KMS-11 (cell line): ENCODE measurements around the gene MEIOSIN.
"Not testable (repeated sequence)": the region's sequence is repeated elsewhere in the genome, so short reads cannot be mapped to it uniquely, and the experiment has no call there.

Experiments
- H2AFZ ChIP-seq: fragments of 200-600 bp; sonication (generic); 2 replicates; pipeline ENCODE4 v1.6.1; 2016; ENCODE audit warnings: antibody characterized with exemption, mixed run types, low read depth
- H3K27ac ChIP-seq: fragments of 200-600 bp; sonication (generic); 2 replicates; pipeline ENCODE4 v1.6.1; 2016; ENCODE audit warnings: mild to moderate bottlenecking, mixed run types
- H3K27me3 ChIP-seq: fragments of 200-600 bp; sonication (generic); 2 replicates; pipeline ENCODE4 v1.6.1; 2017; ENCODE audit warnings: mild to moderate bottlenecking, low read depth, mixed run types, moderate library complexity; ENCODE audit not compliant: insufficient read depth
- H3K36me3 ChIP-seq: fragments of 200-600 bp; sonication (generic); 2 replicates; pipeline ENCODE4 v1.6.1; 2017; ENCODE audit warnings: mild to moderate bottlenecking, mixed run types; ENCODE audit not compliant: insufficient read depth
- H3K4me1 ChIP-seq: fragments of 200-600 bp; sonication (generic); 2 replicates; pipeline ENCODE4 v1.6.1; 2016; ENCODE audit warnings: mild to moderate bottlenecking, low read depth, mixed run types; ENCODE audit not compliant: poor library complexity, severe bottlenecking
- H3K4me2 ChIP-seq: fragments of 200-600 bp; sonication (generic); 2 replicates; pipeline ENCODE4 v1.7.0; 2016; ENCODE audit warnings: mild to moderate bottlenecking, mixed run types
- H3K4me3 ChIP-seq: fragments of 200-600 bp; sonication (generic); IDR thresholded peaks from 2 replicates; pipeline ENCODE4 v1.6.1; 2017; ENCODE audit warnings: low read depth, low read length, mixed read lengths; ENCODE audit not compliant: insufficient read depth
- H3K79me2 ChIP-seq: fragments of 200-600 bp; sonication (generic); 2 replicates; pipeline ENCODE4 v1.6.1; 2016; ENCODE audit warnings: low read depth, mixed run types; ENCODE audit not compliant: insufficient read depth
- H3K9ac ChIP-seq: fragments of 200-600 bp; sonication (generic); 2 replicates; pipeline ENCODE4 v1.6.1; 2016; ENCODE audit warnings: mild to moderate bottlenecking, mixed run types
- H4K20me1 ChIP-seq: fragments of 200-600 bp; sonication (generic); 2 replicates; pipeline ENCODE4 v1.6.1; 2016; ENCODE audit warnings: mild to moderate bottlenecking, mixed run types; ENCODE audit not compliant: insufficient read depth
- TF ChIP-seq, protein P1 (sequence below): fragments of 200-600 bp; sonication (generic); conservative IDR thresholded peaks from 2 replicates; pipeline ENCODE4 v1.6.1; 2017; ENCODE audit warnings: low read depth, mild to moderate bottlenecking, antibody characterized with exemption, low read length, moderate library complexity, mixed read lengths

Gene MEIOSIN

DNA sequence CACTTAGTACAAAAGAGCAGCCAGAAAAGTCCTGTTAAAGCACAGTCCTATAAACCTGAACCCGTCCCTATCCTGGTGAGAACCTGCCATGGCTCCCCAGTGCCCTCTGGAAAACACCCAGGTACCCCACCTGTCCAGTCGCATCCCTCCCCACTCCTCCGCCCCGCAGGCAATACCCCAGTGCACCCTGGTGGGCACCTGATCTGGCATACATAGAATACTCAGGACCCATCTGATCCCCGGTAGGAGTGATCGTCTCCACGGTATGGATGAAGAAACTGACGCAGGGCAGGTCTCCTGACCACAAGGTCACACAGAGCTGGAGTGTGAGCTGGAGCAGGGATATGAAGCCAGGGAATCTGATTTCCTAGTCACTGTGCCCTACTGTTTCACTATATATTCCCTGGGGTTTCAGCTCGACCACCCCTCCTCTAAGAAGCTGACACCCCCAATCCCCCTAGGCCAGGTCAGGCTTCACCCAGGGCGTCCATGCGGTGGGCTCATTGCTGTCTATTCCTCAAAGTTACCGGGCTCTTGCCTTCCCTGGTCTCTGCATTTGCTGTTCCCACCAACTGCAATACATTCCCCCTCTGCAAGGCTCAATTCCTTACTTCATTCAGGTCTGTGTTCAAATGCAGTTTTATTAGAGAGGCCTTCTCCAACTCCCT, 15.1 kb upstream of the MEIOSIN start:
- H3K27me3 ChIP-seq: no peaks in the 10 kb centered on the region
- H2AFZ ChIP-seq: no peak overlapping the region
- TF ChIP-seq, protein P1, sequence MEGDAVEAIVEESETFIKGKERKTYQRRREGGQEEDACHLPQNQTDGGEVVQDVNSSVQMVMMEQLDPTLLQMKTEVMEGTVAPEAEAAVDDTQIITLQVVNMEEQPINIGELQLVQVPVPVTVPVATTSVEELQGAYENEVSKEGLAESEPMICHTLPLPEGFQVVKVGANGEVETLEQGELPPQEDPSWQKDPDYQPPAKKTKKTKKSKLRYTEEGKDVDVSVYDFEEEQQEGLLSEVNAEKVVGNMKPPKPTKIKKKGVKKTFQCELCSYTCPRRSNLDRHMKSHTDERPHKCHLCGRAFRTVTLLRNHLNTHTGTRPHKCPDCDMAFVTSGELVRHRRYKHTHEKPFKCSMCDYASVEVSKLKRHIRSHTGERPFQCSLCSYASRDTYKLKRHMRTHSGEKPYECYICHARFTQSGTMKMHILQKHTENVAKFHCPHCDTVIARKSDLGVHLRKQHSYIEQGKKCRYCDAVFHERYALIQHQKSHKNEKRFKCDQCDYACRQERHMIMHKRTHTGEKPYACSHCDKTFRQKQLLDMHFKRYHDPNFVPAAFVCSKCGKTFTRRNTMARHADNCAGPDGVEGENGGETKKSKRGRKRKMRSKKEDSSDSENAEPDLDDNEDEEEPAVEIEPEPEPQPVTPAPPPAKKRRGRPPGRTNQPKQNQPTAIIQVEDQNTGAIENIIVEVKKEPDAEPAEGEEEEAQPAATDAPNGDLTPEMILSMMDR: no peak
- no peaks in the 10 kb centered on the region for H4K20me1 ChIP-seq
- no peak overlapping the region for H3K4me3 ChIP-seq
- H3K4me2 ChIP-seq: peak overlapping the region; percentile 70
- H3K4me1 ChIP-seq: peaks cover 29% of the 10 kb centered on the region
- H3K79me2 ChIP-seq: peaks cover 36% of the 10 kb centered on the region; the same call in 1 of the 2 replicates
- H3K9ac ChIP-seq: peak overlapping the region; percentile 49; the same call in 1 of the 2 replicates
- peaks cover 2% of the 10 kb centered on the region; the same call in 1 of the 2 replicates for H3K36me3 ChIP-seq
- peak overlapping the region; percentile 48 for H3K27ac ChIP-seq

DNA sequence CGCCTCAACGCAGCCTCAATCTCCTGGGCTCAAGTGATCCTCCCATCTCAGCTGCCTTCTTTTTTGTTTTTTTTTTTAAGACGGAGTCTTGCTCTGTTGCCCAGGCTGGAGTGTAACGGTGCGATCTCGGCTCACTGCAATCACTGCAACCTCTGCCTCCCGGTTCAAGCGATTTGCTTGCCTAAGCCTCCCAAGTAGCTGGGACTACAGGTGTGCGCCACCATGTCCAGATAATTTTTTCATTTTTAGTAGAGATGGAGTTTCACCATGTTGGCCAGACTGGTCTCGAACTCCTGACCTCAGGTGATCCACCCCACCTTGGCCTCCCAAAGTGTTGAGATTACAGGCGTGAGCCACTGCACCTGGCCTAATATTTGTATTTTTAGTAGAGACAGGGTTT, 13.2 kb upstream of the MEIOSIN start:
- not testable (repeated sequence) for H3K9ac ChIP-seq, H3K36me3 ChIP-seq, H4K20me1 ChIP-seq, H3K4me3 ChIP-seq, H2AFZ ChIP-seq, H3K27me3 ChIP-seq, H3K4me2 ChIP-seq, H3K27ac ChIP-seq
- Histone ChIP-seq H3K4me1 (peaks cover 26% of the 10 kb centered on the region), H3K79me2 (peaks cover 46% of the 10 kb centered on the region)

DNA sequence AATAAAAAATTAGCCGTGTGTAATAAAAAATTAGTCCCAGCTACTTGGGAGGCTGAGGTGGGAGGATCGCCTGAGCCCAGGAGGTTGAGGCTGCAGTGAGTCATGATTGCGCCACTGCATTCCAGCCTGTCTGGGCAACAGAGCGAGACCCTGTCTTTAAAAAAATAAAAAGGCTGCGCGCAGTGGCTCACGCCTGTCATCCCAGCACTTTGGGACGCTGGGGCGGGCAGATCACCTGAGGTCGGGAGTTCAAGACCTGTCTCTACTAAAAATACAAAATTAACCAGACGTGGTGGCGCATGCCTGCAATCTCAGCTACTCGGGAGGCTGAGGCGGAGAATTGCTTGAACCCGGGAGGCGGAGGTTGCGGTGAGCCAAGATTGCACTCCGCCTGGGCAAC, 4.6 kb upstream of the MEIOSIN start:
- H3K4me3 ChIP-seq, H3K27me3 ChIP-seq, H3K36me3 ChIP-seq, H4K20me1 ChIP-seq, H2AFZ ChIP-seq, H3K9ac ChIP-seq, H3K4me2 ChIP-seq, H3K27ac ChIP-seq: not testable (repeated sequence)
- Histone ChIP-seq H3K79me2 (peaks cover 68% of the 10 kb centered on the region), H3K4me1 (peaks cover 28% of the 10 kb centered on the region)

DNA sequence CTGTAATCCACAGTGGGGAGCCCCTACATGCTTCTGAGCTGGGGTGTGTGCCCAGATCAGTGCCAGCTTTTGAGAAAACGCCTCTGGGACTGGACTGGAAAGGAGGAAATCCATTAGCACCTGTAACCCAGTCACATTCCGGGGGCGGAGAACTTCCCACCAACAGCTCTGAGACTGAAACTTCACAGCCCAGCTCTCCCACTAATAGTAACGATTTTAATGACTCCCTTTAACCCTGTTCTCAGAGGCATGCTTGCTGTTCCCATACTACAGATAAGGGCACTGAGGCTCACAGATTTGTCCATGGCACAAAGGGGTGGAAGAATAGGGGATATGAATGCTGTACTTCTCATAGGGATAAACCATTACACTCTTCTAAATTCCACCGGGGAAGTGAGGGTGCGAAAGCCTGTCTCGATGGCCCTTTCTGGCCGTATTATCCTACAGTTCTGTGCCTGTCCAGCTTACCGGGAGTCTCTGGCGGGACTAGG, 3.4 kb upstream of the MEIOSIN start:
- Histone ChIP-seq H3K4me1 (peaks cover 28% of the 10 kb centered on the region), H3K79me2 (peaks cover 57% of the 10 kb centered on the region), H4K20me1 (no peaks in the 10 kb centered on the region)

DNA sequence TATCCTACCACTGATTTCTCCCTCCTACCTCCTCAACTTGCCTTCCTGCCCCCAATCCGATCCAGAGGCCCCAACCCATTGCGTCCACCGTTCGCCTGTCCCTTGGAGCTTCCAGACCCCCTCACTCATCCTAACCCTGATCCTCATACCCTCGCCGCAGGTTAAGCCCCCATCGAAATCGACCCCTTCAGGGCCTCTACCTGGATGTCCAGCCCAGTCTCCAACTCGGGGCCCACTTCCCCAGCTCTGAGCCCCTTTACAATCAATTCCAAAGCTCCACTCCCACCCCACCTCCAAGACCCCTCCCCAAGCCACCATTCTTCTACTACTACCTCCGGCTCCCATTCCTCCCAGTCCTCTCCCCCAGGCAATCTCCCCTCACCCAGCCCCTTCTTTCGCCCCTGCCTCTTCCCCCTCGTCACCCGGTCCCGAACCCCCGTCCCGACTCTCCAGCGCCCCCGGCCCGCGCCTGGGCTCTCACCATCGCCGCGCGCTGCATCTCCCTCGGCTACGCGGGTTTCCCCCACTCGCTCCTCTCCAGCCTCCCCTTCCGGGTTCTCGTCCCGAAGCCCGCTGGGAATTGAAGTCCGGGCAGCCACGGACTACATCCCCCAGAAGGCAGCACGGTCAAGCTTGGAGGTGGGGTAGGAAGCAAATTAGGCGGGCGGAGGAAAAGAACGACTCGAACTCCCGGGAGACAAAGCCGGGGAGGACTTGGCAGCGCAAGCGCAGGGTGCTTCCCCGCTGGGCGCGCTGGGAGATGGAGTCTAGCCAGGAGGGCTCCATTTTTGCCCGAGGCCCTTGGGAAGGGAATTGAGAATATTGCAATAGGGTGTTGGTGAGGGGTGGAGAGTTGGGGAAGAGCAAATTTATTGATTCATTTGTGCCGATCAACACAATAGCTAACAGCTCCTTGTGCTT, 2.6 kb upstream of the MEIOSIN start, which contains the start of gene FBXO46:
Gene FBXO46, minus strand, starts transcription at position 529 of the 921 bp plus-strand sequence. CDS start 17,401 bp downstream, outside the sequence.
- no peak within 1 kb of the TSS for H3K4me3 ChIP-seq
- peak within 1 kb of the TSS; percentile 16; the same call in 1 of the 2 replicates for H3K27ac ChIP-seq
- H3K4me1 ChIP-seq: peaks cover 28% of the 10 kb centered on the region
- peak within 1 kb of the TSS; percentile 87; the same call in 1 of the 2 replicates for H2AFZ ChIP-seq
- TF ChIP-seq, protein P1: no peak
- no peaks in the 10 kb centered on the region for H3K36me3 ChIP-seq
- peaks cover 49% of the 10 kb centered on the region for H3K79me2 ChIP-seq
- peak within 1 kb of the TSS; percentile 97 for H3K4me2 ChIP-seq
- H3K9ac ChIP-seq: peak within 1 kb of the TSS; percentile 56; the same call in 1 of the 2 replicates
- no peaks in the 10 kb centered on the region for H3K27me3 ChIP-seq
- no peaks in the 10 kb centered on the region for H4K20me1 ChIP-seq

More for the DNA sequence above, 3.4 kb upstream of the MEIOSIN start:
- Histone ChIP-seq H3K4me3 (no peak overlapping the region), H2AFZ (no peak overlapping the region), H3K36me3 (no peaks in the 10 kb centered on the region), H3K27me3 (no peaks in the 10 kb centered on the region), H3K27ac (peak overlapping the region; percentile 5; the same call in 1 of the 2 replicates), H3K9ac (peak overlapping the region; percentile 56; the same call in 1 of the 2 replicates), H3K4me2 (peak overlapping the region; percentile 97)
- TF ChIP-seq, protein P1: no peak
